ENCODE results near the gene SLC17A6. TPM values are rescaled to one million over a fixed set of nuclear protein-coding genes. Genes with fewer than 3 reads are reported as not detected.

SLC17A6 gene
- total RNA-seq, 4 donors from 2014 or later = not detected

DNA sequence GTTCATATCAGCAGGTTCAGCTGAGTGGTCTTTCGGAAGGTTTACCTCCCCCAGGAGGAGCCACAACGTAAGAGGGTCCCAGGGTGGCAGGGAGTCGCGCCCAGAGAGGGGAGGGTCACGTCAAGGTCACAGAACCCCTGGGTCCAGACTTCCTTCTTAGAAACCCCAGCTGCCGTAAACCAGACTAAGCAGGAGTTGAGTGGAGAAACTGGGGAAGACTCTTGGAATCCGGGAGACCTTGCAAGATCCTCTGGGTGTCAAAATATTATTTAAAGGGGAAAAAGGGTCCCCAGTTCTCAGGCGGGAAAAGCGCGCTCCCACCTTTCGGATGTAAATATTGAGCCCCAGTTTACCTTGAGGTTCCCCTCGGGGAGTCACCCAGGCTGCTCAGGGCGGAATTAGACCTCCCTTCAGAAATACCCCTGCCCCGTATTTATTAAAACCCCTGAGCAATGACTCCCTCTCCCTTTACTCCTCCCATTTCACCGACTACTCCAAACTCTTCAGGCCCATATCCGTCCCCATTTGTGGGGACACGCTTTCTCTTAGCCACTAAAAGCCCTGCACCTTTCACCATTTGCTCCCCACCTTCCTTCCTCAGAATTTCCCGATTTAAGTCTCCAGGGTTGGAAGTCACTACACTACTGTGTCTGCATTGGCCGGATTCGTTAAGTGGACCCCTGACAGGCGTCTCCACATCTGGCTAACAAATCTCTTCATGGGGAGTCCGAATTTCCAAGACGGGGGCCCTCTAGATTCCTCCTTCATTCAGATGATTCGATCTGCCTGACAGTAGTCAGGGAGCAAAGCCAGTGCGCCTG lies 4.2 kb downstream of the SLC17A6 start:
- intact Hi-C loops (cut with DNase I; ENCODE audit: low total_unique reads) = no loop called here
- Histone ChIP-seq H3K4me1 (no peaks in the 10 kb centered on the region), H3K27me3 (peaks cover 6 to 52% of the 10 kb centered on the region in 2 donors), H3K27ac (no peak overlapping the region), H3K4me3 (no peak overlapping the region), H3K9me3 (no peaks in the 10 kb centered on the region), H3K36me3 (no peaks in the 10 kb centered on the region)
- DNase-seq = no peak
- TF ChIP-seq, protein P1, sequence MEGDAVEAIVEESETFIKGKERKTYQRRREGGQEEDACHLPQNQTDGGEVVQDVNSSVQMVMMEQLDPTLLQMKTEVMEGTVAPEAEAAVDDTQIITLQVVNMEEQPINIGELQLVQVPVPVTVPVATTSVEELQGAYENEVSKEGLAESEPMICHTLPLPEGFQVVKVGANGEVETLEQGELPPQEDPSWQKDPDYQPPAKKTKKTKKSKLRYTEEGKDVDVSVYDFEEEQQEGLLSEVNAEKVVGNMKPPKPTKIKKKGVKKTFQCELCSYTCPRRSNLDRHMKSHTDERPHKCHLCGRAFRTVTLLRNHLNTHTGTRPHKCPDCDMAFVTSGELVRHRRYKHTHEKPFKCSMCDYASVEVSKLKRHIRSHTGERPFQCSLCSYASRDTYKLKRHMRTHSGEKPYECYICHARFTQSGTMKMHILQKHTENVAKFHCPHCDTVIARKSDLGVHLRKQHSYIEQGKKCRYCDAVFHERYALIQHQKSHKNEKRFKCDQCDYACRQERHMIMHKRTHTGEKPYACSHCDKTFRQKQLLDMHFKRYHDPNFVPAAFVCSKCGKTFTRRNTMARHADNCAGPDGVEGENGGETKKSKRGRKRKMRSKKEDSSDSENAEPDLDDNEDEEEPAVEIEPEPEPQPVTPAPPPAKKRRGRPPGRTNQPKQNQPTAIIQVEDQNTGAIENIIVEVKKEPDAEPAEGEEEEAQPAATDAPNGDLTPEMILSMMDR (IDR thresholded peaks at IDR 0.05) = no peak
- no peak for TF ChIP-seq POLR2A (IDR thresholded peaks at IDR 0.05)

DNA sequence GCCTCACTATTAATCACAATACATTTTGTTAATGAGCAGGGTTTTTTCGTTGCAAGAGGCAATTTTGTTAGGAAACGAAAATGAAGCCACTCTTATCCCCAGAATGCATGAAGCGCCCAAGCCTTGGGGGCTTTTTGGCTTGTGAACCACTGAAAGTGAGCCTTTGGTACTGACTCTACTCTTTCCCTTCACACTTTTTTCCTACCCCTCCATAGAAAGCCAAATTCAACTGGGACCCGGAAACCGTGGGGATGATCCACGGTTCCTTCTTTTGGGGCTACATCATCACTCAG lies 4.8 kb downstream of the SLC17A6 start:
- DNase-seq = no peak
- no peaks in the 10 kb centered on the region for H3K4me1 ChIP-seq
- TF ChIP-seq POLR2A (IDR thresholded peaks at IDR 0.05) = no peak
- TF ChIP-seq, protein P1 (IDR thresholded peaks at IDR 0.05) = no peak
- intact Hi-C loops (cut with DNase I; ENCODE audit: low total_unique reads) = no loop called here
- no peak overlapping the region for H3K4me3 ChIP-seq
- peaks cover 6 to 49% of the 10 kb centered on the region in 2 donors for H3K27me3 ChIP-seq
- H3K27ac ChIP-seq = no peak overlapping the region
- no peaks in the 10 kb centered on the region for H3K9me3 ChIP-seq
- H3K36me3 ChIP-seq = no peaks in the 10 kb centered on the region

DNA sequence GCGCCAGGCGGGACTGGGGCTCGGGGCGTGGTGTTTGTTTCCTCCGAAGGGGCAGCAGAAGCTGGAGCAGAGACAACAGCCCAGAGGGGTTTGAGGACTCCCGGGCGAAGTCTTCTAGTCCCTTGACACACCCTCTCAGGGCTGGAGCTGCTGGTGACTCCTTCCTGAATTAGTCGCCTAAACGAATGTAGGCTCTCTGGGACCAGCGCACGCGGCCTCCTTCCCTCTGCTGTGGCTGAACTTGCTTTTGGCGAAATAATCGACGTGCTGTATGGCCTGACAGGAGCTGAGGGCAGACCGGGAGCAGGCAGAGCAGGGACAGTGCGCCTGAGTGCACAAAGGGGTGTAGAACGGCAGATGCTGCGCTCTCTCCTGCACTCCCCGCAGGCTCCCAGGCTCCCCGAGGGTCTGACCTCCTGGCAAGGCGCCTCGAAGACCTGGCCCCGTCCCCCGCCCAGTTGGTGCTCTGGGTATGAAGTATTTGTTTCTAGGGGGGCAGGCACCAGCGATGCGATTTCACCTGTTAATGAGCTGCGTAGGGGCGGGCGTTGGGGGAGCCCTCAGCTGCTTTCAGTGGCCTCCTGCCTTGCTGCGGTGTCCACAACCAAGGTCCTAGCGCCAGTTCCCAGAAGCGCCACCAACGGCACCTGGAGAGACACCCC lies 5.3 kb downstream of the SLC17A6 start:
- H3K9me3 ChIP-seq = no peaks in the 10 kb centered on the region
- no peak overlapping the region for H3K4me3 ChIP-seq
- peaks cover 6 to 44% of the 10 kb centered on the region in 2 donors for H3K27me3 ChIP-seq
- DNase-seq = no peak
- H3K27ac ChIP-seq = no peak overlapping the region
- no peaks in the 10 kb centered on the region for H3K4me1 ChIP-seq
- TF ChIP-seq, protein P1 (IDR thresholded peaks at IDR 0.05) = no peak
- TF ChIP-seq POLR2A (IDR thresholded peaks at IDR 0.05) = no peak
- H3K36me3 ChIP-seq = no peaks in the 10 kb centered on the region
- intact Hi-C loops (cut with DNase I; ENCODE audit: low total_unique reads) = no loop called here

DNA sequence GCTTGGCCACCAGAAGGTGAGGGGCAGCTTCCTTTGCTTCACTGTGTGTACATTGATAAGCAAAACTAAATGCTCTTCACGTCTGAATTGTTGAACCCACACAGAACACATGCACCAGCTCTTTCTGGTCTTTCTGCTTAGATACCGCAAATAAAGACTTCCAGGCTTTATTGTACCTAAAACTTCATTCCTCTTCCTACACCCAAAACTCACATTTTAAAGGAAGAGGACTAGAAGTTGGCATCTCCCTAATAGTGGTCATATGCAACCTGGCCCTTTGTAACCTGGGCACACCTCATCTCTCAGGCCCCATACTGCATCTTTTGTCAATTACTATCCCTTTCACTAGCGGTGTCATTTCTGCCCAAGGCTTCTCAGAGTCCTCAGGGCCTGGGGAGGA lies 5.9 kb downstream of the SLC17A6 start:
- intact Hi-C loops (cut with DNase I; ENCODE audit: low total_unique reads) = no loop called here

DNA sequence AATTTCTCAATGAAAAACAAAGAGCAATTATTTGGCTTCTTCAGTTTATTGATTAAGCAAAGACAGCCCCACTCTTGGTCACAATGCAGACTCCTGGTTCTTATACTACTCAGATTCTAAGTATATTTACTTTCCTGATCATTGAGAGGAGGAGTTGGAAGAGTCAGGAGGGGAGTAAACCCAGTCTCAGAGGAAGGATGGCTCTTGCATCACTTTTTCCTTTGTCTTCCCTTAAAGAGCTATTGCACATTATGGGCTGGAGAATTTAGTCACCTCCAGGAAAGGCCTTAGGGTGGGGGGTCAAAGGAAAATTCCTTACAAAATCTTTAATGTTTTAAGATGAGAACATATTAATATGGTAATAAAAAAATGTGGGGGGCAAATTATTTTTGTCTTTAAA lies 8.1 kb downstream of the SLC17A6 start:
- Histone ChIP-seq H3K27ac (no peak overlapping the region), H3K36me3 (no peaks in the 10 kb centered on the region), H3K9me3 (no peaks in the 10 kb centered on the region), H3K4me3 (no peak overlapping the region), H3K4me1 (no peaks in the 10 kb centered on the region), H3K27me3 (peaks cover under 1 to 25% of the 10 kb centered on the region in 2 donors)
- TF ChIP-seq POLR2A (IDR thresholded peaks at IDR 0.05) = no peak
- TF ChIP-seq, protein P1 (IDR thresholded peaks at IDR 0.05) = no peak
- DNase-seq = no peak
- intact Hi-C loops (cut with DNase I; ENCODE audit: low total_unique reads) = no loop called here

More for the DNA sequence above, 5.9 kb downstream of the SLC17A6 start:
- Histone ChIP-seq H3K27me3 (peaks cover 6 to 42% of the 10 kb centered on the region in 2 donors), H3K4me1 (no peaks in the 10 kb centered on the region), H3K9me3 (no peaks in the 10 kb centered on the region), H3K27ac (no peak overlapping the region), H3K36me3 (no peaks in the 10 kb centered on the region), H3K4me3 (no peak overlapping the region)
- TF ChIP-seq, protein P1 (IDR thresholded peaks at IDR 0.05) = no peak
- no peak for TF ChIP-seq POLR2A (IDR thresholded peaks at IDR 0.05)
- no peak for DNase-seq
